OCI-LY3 (cell line): ENCODE results near the gene GPR4.
"Not testable (repeated sequence)": the region's sequence is repeated elsewhere in the genome, so short reads cannot be mapped to it uniquely, and the experiment has no call there.

Source experiments
- H2AFZ ChIP-seq: fragments of 200-600, 300-600 bp; shearing (Covaris generic); 2 replicates; pipeline ENCODE4 v1.6.0; 2014; ENCODE audit warnings: antibody characterized with exemption, low read depth, low read length
- H3K27ac ChIP-seq: fragments of 200-600, 300-600 bp; sonication (generic); 2 replicates; pipeline ENCODE4 v1.5.1; 2014; ENCODE audit warnings: mild to moderate bottlenecking, low read length, moderate library complexity, mixed read lengths
- H3K27me3 ChIP-seq: fragments of 200-600, 300-600 bp; sonication (generic); 2 replicates; pipeline ENCODE4 v1.6.1; 2014; ENCODE audit warnings: low read depth, low read length, mixed read lengths
- H3K36me3 ChIP-seq: fragments of 200-600, 300-600 bp; sonication (generic); replicated peaks from 2 replicates; pipeline ENCODE3; 2014; ENCODE audit warnings: low read depth, low read length, mixed read lengths
- H3K4me1 ChIP-seq: fragments of 300-600, 200-600 bp; sonication (generic); 2 replicates; pipeline ENCODE4 v1.6.1; 2014; ENCODE audit warnings: low read length, mixed read lengths
- H3K4me2 ChIP-seq: fragments of 200-600, 300-600 bp; sonication (generic); 2 replicates; pipeline ENCODE4 v1.6.1; 2014; ENCODE audit warnings: low read length, mixed read lengths
- H3K4me3 ChIP-seq: fragments of 300-600, 200-600 bp; sonication (generic); 2 replicates; pipeline ENCODE4 v1.5.1; 2014; ENCODE audit warnings: antibody characterized with exemption, mild to moderate bottlenecking, low read length, moderate library complexity
- H3K79me2 ChIP-seq: fragments of 300-600, 200-600 bp; shearing (Covaris generic); 2 replicates; pipeline ENCODE4 v1.6.1; 2014; ENCODE audit warnings: mild to moderate bottlenecking, low read length, mixed read lengths
- H3K9ac ChIP-seq: fragments of 300-600, 200-600 bp; shearing (Covaris generic); 2 replicates; pipeline ENCODE4 v1.6.0; 2014; ENCODE audit warnings: mild to moderate bottlenecking, low read length, moderate library complexity
- H3K9me3 ChIP-seq: fragments of 200-600, 300-600 bp; shearing (Covaris generic); 2 replicates; pipeline ENCODE4 v1.6.1; 2014; ENCODE audit warnings: low read length, mixed read lengths; ENCODE audit not compliant: insufficient read depth
- H4K20me1 ChIP-seq: fragments of 200-600, 300-600 bp; sonication (generic); 2 replicates; pipeline ENCODE4 v1.6.1; 2016; ENCODE audit warnings: low read length, mixed read lengths; ENCODE audit not compliant: insufficient read depth
- EZH2phosphoT487 ChIP-seq: fragments of 200-600 bp; shearing (Covaris generic); IDR thresholded peaks from 2 replicates; pipeline ENCODE4 v1.6.1; 2018; ENCODE audit warnings: antibody characterized with exemption, mixed run types, low read depth
- TF ChIP-seq, protein P1 (sequence below): fragments of 200-600, 300-600 bp; sonication (generic); IDR thresholded peaks from 2 replicates; pipeline ENCODE4 v1.5.1; 2014; ENCODE audit warnings: antibody characterized with exemption, low read length, low read depth

GPR4 gene

GRCh38 chr19:45632468-45633196 is 30.6 kb upstream of the GPR4 start:
- Histone ChIP-seq H3K4me1 (peaks cover 17% of the 10 kb centered on the region), H3K4me3 (no peak overlapping the region), H3K79me2 (no peaks in the 10 kb centered on the region), H3K9ac (no peak overlapping the region), H3K36me3 (peaks cover 23% of the 10 kb centered on the region), H3K27ac (no peak overlapping the region), H3K27me3 (no peaks in the 10 kb centered on the region), H3K4me2 (no peak overlapping the region), H2AFZ (no peak overlapping the region), H4K20me1 (no peaks in the 10 kb centered on the region), H3K9me3 (no peaks in the 10 kb centered on the region)
- TF ChIP-seq, protein P1, sequence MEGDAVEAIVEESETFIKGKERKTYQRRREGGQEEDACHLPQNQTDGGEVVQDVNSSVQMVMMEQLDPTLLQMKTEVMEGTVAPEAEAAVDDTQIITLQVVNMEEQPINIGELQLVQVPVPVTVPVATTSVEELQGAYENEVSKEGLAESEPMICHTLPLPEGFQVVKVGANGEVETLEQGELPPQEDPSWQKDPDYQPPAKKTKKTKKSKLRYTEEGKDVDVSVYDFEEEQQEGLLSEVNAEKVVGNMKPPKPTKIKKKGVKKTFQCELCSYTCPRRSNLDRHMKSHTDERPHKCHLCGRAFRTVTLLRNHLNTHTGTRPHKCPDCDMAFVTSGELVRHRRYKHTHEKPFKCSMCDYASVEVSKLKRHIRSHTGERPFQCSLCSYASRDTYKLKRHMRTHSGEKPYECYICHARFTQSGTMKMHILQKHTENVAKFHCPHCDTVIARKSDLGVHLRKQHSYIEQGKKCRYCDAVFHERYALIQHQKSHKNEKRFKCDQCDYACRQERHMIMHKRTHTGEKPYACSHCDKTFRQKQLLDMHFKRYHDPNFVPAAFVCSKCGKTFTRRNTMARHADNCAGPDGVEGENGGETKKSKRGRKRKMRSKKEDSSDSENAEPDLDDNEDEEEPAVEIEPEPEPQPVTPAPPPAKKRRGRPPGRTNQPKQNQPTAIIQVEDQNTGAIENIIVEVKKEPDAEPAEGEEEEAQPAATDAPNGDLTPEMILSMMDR, result no peak
- TF ChIP-seq EZH2phosphoT487, result no peak

DNA sequence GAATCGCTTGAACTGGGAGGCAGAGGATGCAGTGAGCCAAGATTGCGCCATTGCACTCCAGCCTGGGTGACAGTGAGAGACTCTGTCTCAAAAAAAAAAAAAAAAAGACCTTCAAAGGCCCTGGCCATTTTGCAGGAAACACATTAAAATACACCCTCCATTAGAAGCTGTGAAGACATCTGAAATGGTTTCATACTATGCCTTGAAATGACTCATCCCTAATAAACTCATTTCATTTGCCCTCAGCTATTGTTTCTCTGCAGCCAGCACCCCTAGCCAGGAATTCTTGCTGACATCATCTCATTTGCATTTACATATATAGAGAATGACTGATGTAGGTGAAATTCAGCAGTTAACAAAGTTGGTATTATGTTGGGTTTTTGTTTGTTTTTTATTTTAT is 28.5 kb upstream of the GPR4 start:
- Histone ChIP-seq H3K79me2 (no peaks in the 10 kb centered on the region), H3K27me3 (no peaks in the 10 kb centered on the region), H3K27ac (peak overlapping the region; percentile 34; the same call in 1 of the 2 replicates), H2AFZ (no peak overlapping the region), H3K4me2 (peak overlapping the region; percentile 15), H4K20me1 (no peaks in the 10 kb centered on the region), H3K4me1 (peaks cover 17% of the 10 kb centered on the region), H3K9ac (no peak overlapping the region), H3K9me3 (no peaks in the 10 kb centered on the region), H3K36me3 (peaks cover 30% of the 10 kb centered on the region), H3K4me3 (no peak overlapping the region)
- no peak for TF ChIP-seq EZH2phosphoT487
- TF ChIP-seq, protein P1, result no peak

DNA sequence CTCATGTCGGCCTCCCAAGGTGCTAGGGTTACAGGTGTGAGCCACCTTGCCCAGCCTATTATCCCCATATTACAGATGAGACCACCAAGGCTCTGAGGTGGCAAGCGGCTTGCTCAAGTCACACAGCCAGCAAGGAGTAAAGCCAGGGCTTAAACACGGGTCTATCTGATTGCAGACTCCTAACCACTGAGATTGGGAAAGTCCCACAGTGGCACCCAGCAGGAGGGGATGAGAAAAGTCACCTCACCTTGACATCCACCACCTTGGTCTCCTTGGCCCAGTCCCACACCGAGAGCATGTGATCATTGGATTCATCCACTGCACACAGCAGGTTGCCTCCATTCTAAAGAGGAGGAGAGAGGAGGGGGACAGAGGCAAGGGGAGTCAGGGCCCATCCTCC is 27.7 kb upstream of the GPR4 start:
- TF ChIP-seq, protein P1, result no peak
- TF ChIP-seq EZH2phosphoT487, result no peak
- Histone ChIP-seq H3K4me1 (peaks cover 17% of the 10 kb centered on the region), H3K4me2 (peak overlapping the region; percentile 51; the same call in 1 of the 2 replicates), H2AFZ (no peak overlapping the region), H3K36me3 (peaks cover 32% of the 10 kb centered on the region), H3K27ac (peak overlapping the region; percentile 34; the same call in 1 of the 2 replicates), H4K20me1 (no peaks in the 10 kb centered on the region), H3K4me3 (no peak overlapping the region), H3K9me3 (no peaks in the 10 kb centered on the region), H3K79me2 (no peaks in the 10 kb centered on the region), H3K9ac (peak overlapping the region; percentile 25; the same call in 1 of the 2 replicates), H3K27me3 (no peaks in the 10 kb centered on the region)

DNA sequence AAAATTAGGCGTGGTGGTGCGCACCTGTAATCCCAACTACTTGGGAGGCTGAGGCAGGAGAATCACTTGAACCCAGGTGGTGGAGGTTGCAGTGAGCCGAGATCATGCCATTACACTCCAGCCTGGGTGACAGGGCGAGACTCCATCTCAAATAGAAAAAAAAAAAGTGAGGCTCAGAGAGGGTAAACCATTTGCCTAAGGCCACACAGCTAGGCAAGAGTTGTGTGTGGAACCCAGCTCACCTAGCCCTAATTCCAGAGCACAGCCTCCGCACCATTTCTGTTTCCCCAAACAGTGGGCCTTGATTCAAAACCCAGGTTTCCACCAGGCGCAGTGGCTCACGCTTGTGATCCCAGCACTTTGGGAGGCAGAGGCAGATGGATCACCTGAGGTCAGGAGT is 26.2 kb upstream of the GPR4 start:
- not testable (repeated sequence) for H3K4me2 ChIP-seq, H3K27me3 ChIP-seq, H3K4me3 ChIP-seq, H3K79me2 ChIP-seq, H4K20me1 ChIP-seq, H2AFZ ChIP-seq, H3K9ac ChIP-seq, H3K9me3 ChIP-seq, H3K27ac ChIP-seq
- peaks cover 42% of the 10 kb centered on the region for H3K36me3 ChIP-seq
- H3K4me1 ChIP-seq, result peaks cover 17% of the 10 kb centered on the region
